Transverse colon (tissue), 4 donors: ENCODE results near the gene PCDHGA8. TPM values are rescaled to one million over a fixed set of nuclear protein-coding genes. Genes with fewer than 3 reads are reported as not detected.
A peak's percentile ranks its signal among the peaks of the same experiment; 100 is the strongest.
"Not testable (repeated sequence)": the region's sequence is repeated elsewhere in the genome, so short reads cannot be mapped to it uniquely, and the experiment has no call there.

ENCODE experiments used
- DNase-seq: peaks from one replicate; pipeline ENCODE4 v3.0.0-alpha.2; 2019
- H3K27ac ChIP-seq, 4 donors: fragments of 200-600 bp; sonication (generic); 2 replicates each; pipeline ENCODE4 v1.5.1; 2016 to 2018; ENCODE audit warnings: inconsistent platforms in 4 of 4
- H3K27me3 ChIP-seq: fragments of 200-600 bp; sonication (generic); 2 replicates; pipeline ENCODE4 v1.5.1; 2017; ENCODE audit warnings: inconsistent platforms
- H3K36me3 ChIP-seq, 4 donors: fragments of 200-600 bp; sonication (generic); 2 replicates each; pipeline ENCODE4 v1.5.1; 2017 to 2019; ENCODE audit warnings: inconsistent platforms in 4 of 4
- H3K4me1 ChIP-seq, 4 donors: fragments of 200-600 bp; sonication (generic); 2 replicates each; pipeline ENCODE4 v1.5.1; 2017 to 2020; ENCODE audit warnings: inconsistent platforms in 4 of 4
- H3K4me3 ChIP-seq, 4 donors: fragments of 200-600 bp; sonication (generic); 1 replicate in 1 of 4; 2 replicates in 3 of 4; pipeline versions ENCODE4 v1.5.1 to v1.6.1; 2017 to 2019; ENCODE audit warnings: inconsistent platforms in 4 of 4
- H3K9me3 ChIP-seq, 2 donors: fragments of 200-600 bp; sonication (generic); 2 replicates each; pipeline ENCODE4 v1.5.1; 2017 to 2019; ENCODE audit warnings: inconsistent platforms in 2 of 2
- EP300 ChIP-seq: sonication (generic); formaldehyde crosslinking; IDR thresholded peaks from one replicate; pipeline ENCODE4 v1.6.1; 2017; ENCODE audit warnings: antibody characterized with exemption, low read depth
- POLR2A ChIP-seq: fragments of 450-650 bp; IDR thresholded peaks from one replicate; pipeline ENCODE4 v1.6.1; 2016; ENCODE audit warnings: antibody characterized with exemption, mild to moderate bottlenecking, moderate library complexity
- POLR2AphosphoS5 ChIP-seq, 3 donors: sonication (generic); formaldehyde crosslinking; IDR thresholded peaks; one replicate each; pipeline ENCODE4 v1.6.1; 2016; ENCODE audit warnings: antibody characterized with exemption in 3 of 3
- WGBS, 2 donors: methylation state at CpG; one replicate each; pipeline ENCODE4 v1.1.5; 2018; ENCODE audit warnings: low coverage in 1 of 2; 5-methylcytosine and 5-hydroxymethylcytosine counted together
- in situ Hi-C, 4 donors: fragments of 200-750 bp; cut with MboI; loops; one replicate each; pipeline versions ENCODE4 v1.15.0 to v1.15.1; 2017; ENCODE audit warnings: low sequenced_read_pairs in 3 of 4, low pct_ligation_motif_present in 1 of 4, low pct_unique_long_range_greater_than_20kb in 1 of 4
- intact Hi-C: fragments of 100-400 bp; cut with DNase I; formaldehyde crosslinking; loops from one replicate; pipeline ENCODE4 v1.15.1; 2023; ENCODE audit warnings: low total_unique reads
- total RNA-seq, 4 donors: library from RNA; depleted of rRNA; stranded (reverse); fragments of >200 nt; gene quantifications; one replicate each; pipeline ENCODE4 v1.1.0, GENCODE V29; 2016
- TF ChIP-seq, protein P1 (sequence below), 5 experiments: fragments of 200-600 bp in 3 of 5; fragments of 450-650 bp in 2 of 5; sonication (generic) in 3 of 5; IDR thresholded peaks; 1 replicate in 2 of 5; 2 replicates in 3 of 5; pipeline ENCODE4 v1.5.1; 2016 to 2017; ENCODE audit warnings: antibody characterized with exemption in 5 of 5, inconsistent platforms in 3 of 5, mild to moderate bottlenecking in 2 of 5, moderate library complexity in 1 of 5

PCDHGA8 gene
- total RNA-seq, 4 donors from 2014 or later: 1.5 to 11.5 (median 2.5) TPM

DNA sequence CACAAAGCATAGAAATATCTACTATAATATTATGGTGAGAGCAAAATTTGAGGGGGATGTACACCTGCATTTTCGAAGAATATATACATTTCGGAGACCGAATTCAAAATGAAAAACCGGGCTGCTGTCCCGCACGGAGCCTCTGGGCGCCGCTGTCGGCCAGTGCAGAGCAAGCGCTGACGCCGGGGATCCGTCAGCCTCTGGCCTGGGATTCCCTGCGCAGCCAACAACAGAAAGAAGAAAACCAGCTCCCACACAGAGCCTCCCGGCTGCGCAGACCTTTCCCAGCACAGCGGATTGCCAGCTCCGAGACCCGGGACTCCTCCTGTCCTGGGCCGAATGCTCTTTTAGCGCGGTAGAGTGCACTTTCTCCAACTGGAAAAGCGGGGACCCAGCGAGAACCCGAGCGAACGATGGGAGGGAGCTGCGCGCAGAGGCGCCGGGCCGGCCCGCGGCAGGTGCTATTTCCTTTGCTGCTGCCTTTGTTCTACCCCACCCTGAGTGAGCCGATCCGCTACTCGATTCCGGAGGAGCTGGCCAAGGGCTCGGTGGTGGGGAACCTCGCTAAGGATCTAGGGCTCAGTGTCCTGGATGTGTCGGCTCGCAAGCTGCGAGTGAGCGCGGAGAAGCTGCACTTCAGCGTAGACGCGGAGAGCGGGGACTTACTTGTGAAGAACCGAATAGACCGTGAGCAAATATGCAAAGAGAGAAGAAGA lies 15.5 kb downstream of the PCDHGA8 start, which contains the start of gene PCDHGB6:
Gene PCDHGB6, plus strand, starts transcription at position 232 of the 716 bp plus-strand sequence. Its CDS starts 182 bp downstream, at position 414.
- H3K27ac ChIP-seq, H3K4me1 ChIP-seq, H3K36me3 ChIP-seq: not testable (repeated sequence)
- Histone ChIP-seq H3K27me3 (peaks cover 29% of the 10 kb centered on the region), H3K9me3 (peaks cover 56 to 96% of the 10 kb centered on the region in 2 donors), H3K4me3 (peak within 1 kb of the TSS in 1 of 4 donors; percentile 37)
- in situ Hi-C loops (loop anchor here in 1 of 4 donors (10.0 kb wide), 1 partner anchor 157 kb away; no protein-coding TSS in a partner anchor), intact Hi-C loops (loop anchor here (10.0 kb wide), 1 partner anchor 117 kb away; no protein-coding TSS in a partner anchor)
- WGBS, 2 donors: 21 to 45% methylated on average over 9 to 51 of the region's 51 CpGs
- TF ChIP-seq, protein P1, sequence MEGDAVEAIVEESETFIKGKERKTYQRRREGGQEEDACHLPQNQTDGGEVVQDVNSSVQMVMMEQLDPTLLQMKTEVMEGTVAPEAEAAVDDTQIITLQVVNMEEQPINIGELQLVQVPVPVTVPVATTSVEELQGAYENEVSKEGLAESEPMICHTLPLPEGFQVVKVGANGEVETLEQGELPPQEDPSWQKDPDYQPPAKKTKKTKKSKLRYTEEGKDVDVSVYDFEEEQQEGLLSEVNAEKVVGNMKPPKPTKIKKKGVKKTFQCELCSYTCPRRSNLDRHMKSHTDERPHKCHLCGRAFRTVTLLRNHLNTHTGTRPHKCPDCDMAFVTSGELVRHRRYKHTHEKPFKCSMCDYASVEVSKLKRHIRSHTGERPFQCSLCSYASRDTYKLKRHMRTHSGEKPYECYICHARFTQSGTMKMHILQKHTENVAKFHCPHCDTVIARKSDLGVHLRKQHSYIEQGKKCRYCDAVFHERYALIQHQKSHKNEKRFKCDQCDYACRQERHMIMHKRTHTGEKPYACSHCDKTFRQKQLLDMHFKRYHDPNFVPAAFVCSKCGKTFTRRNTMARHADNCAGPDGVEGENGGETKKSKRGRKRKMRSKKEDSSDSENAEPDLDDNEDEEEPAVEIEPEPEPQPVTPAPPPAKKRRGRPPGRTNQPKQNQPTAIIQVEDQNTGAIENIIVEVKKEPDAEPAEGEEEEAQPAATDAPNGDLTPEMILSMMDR (IDR thresholded peaks at IDR 0.05): peak; percentile 32 to 42 (median 39)
- DNase-seq: peak; percentile 26

DNA sequence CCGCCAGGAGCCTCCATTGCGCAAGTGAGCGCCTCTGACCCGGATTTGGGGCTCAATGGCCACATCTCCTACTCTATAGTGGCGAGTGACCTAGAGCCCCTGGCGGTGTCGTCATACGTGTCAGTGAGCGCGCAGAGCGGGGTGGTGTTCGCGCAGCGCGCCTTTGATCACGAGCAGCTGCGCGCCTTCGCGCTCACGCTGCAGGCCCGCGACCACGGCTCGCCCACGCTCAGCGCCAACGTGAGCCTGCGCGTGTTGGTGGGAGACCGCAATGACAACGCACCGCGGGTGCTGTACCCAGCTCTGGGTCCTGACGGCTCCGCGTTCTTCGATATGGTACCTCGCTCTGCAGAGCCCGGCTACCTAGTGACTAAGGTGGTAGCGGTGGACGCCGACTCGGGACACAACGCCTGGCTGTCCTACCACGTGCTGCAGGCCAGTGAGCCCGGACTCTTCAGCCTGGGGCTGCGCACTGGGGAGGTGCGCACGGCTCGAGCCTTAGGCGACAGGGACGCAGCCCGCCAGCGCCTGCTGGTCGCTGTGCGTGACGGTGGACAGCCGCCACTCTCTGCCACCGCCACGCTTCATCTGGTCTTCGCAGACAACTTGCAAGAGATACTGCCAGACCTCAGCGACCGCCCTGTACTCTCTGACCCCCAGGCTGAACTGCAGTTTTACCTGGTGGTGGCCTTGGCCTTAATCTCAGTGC lies 17.3 kb downstream of the PCDHGA8 start:
- DNase-seq: no peak
- Histone ChIP-seq H3K27ac (no peak overlapping the region), H3K9me3 (peaks cover 50 to 94% of the 10 kb centered on the region in 2 donors), H3K4me1 (no peaks in the 10 kb centered on the region), H3K36me3 (no peaks in the 10 kb centered on the region), H3K4me3 (no peak overlapping the region), H3K27me3 (peaks cover 23% of the 10 kb centered on the region)
- TF ChIP-seq, protein P1 (IDR thresholded peaks at IDR 0.05): no peak
- TF ChIP-seq EP300 (no peak), POLR2AphosphoS5 (IDR thresholded peaks at IDR 0.05) (no peak), POLR2A (no peak)
- intact Hi-C loops: loop anchor here (10.0 kb wide), 2 partner anchors 115 to 155 kb away; no protein-coding TSS in a partner anchor
- in situ Hi-C loops: loop anchor here in 2 of 4 donors (10.0 kb wide), 2 partner anchors 145 to 155 kb away; no protein-coding TSS in a partner anchor
- 42 to 66% methylated on average over 4 to 51 of the region's 64 CpGs for WGBS, 2 donors

DNA sequence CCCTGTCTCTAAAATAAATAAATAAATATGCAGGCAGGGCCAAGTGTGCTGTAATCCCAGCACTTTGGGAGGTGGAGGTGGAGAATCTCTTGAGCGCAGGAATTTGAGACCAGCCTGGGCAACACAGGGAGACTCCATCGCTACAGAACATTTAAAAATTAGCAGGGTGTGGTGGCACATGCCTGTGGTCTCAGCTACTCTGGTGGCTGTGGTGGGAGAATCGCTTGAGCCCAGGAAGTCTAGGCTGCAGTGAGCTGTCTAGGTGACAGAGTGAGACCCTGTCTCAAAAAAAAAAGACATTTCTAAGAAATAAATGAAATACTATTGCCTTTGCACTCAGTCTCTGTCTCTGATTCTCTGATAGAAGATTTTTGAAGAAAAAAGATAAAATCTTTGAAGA lies 19.1 kb downstream of the PCDHGA8 start:
- Histone ChIP-seq H3K4me1 (no peaks in the 10 kb centered on the region), H3K9me3 (peaks cover 49 to 92% of the 10 kb centered on the region in 2 donors), H3K36me3 (no peaks in the 10 kb centered on the region), H3K4me3 (no peak overlapping the region), H3K27ac (no peak overlapping the region), H3K27me3 (peaks cover 19% of the 10 kb centered on the region)
- 62 to 76% methylated on average over 3 of the region's 3 CpGs for WGBS, 2 donors
- TF ChIP-seq, protein P1 (IDR thresholded peaks at IDR 0.05): no peak
- no peak for TF ChIP-seq POLR2A
- TF ChIP-seq EP300: no peak
- intact Hi-C loops: loop anchor here (10.0 kb wide), 1 partner anchor 153 kb away; no protein-coding TSS in a partner anchor
- no peak for DNase-seq
- in situ Hi-C loops: loop anchor here in 1 of 4 donors (10.0 kb wide), 1 partner anchor 143 kb away; no protein-coding TSS in a partner anchor
